ENCODE measurements around the gene IQCB1.
"Not testable (repeated sequence)": the region's sequence is repeated elsewhere in the genome, so short reads cannot be mapped to it uniquely, and the experiment has no call there.

The IQCB1 gene

DNA sequence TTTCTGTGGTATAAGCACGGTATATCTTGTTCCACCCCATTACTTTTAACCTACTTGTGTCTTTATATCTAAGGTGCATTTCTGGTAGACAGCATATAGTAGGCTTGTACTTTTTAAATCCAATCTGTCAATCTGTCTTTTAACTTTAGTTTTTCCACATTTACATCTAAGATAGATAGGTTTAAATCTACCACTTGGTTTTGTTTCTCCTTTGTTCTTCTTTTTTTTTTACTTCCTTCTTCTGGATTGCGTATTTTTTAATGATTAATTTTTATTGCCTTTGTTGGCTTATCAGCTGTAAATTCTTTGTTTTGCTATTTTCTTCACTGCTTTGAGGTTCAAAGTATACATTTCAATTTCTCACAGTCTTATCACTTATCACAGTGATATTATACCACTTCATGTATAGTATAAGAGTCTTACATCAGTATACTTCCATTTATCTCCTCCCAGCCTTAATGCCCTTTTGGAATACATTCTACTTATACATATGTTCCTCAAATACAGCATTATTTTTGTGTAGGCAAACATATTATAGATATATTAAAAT, 31.0 kb downstream of the IQCB1 start:
- DNase-seq (ENCODE audit: low spot score): no peak

DNA sequence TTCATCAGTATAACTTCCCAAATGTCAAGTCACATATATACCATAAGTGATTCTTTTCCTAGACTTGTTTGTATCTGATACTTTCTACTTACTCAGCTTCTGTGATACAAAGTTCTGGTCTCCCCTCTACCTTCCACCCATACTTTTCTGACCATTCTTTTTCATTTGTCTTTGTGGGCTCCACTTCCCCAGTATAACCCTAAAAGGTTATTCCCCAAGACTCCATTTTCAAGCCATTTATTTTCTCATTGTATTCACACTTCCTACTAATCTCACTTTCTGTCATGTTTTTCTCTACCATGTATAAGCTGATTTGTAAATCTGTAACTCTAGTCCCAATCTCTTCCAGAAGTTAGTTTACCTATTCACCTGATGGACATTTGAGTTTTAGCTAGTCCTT, 34.0 kb downstream of the IQCB1 start:
- DNase-seq (ENCODE audit: low spot score): no peak

GRCh38 chr3:121796970-121797369, 37.9 kb downstream of the IQCB1 start:
- DNase-seq (ENCODE audit: low spot score): no peak

DNA sequence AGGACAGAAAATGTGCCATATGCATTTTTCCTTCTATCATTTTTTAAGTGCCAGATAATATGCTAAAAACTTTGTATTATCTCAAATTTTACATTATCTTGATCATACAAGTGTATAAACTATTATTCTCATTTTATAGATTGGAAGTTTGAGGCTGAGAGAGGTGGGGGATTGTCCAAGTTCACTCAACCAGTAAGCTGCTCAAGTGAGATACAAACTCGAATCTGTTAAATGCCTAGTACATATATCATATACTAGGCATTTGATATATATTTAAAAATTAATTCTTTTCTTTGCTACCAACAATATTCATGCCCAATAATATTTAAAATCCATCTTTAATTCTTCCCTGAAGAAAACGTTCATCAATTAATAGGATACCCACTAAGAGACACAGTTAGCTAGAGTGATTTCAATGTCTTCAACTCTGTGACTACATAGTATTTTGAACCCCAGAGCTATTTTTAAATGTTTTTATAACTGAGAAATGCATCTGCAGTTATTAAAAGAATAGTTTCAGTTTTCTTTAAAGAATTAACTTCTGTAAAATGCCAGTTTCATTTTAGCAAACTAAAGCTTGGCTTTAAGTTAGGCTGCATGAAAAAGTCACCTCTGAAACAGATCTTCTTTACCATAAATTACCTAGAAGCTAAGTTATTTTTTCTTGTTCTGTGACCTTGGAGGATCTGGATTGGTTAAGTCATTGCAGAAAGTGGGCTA, 40.4 kb downstream of the IQCB1 start:
- no peak for DNase-seq (ENCODE audit: low spot score)

DNA sequence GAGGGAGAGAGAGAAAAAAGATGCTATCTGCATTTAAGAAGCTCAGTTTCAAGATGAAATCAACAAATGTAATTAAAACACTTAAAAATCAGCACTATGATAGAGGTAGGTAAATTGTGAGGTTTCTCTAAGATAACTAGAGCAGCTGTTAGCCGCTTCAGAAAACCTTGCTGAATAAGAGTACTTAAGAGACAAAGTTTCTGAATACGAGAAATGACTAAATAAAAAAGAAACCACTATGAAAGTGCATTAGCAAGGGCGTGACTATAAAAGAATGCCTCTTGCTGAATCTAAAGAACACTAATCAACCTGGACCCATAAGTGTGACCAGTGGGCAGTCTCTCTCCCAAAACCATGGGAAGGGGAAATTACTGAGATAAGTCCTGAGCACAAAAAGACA, 41.8 kb downstream of the IQCB1 start:
- DNase-seq (ENCODE audit: low spot score): no peak

DNA sequence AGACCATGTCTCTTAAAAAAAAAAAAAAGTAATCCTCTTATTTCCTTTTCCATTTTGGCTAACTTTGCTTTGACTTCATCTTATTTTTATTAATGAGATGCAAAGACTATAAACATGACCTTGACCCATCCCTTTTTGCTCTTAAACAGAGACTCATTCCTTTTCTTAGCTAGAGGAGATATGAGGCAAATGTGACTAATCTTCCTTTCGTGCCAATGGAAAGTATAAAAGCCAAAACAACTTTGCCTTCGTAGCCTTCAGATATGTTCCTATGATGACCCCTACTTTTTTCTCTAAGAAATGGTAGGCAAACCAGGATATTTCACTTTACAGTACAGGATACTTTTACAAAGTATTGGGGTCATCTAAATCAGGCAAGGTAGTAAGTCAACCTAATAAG, 48.4 kb downstream of the IQCB1 start:
- DNase-seq (ENCODE audit: low spot score): no peak

GRCh38 chr3:121782784-121783183, 52.1 kb downstream of the IQCB1 start:
- DNase-seq (ENCODE audit: low spot score): not testable (repeated sequence)

DNA sequence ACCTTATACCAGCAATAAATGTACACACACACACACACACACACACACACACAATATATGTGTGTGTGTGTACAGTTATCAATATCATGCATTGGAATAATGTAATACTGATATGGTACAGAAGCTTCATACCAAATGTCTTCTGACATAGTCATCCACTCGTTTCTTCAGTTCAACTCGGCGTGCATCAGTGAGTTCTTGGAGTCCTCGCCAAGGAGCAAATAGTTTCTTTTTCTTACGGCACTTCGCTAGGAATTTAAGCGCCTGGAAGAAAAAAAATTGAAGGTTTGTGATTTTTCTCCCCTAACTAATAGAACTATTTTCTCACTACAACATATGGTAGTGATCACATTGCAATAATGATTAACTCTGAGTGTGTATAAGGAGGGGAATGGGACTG, 53.2 kb downstream of the IQCB1 start:
- no peak for DNase-seq (ENCODE audit: low spot score)

DNA sequence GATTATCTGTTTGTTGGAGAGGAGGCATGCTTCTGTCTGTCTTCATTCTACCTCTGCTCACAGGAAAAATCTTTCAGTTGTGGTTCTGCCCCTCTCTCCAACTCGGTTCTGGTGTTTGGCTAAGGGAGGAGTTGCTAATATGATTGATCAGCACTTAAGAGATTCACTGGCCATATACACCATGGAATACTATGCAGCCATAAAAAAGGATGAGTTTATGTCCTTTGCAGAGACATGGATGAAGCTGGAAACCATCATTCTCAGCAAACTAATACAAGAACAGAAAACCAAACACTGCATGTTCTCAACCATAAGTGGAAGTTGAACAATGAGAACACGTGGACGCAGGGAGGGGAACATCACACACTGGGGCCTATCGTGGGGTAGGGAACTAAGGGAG, 59.8 kb downstream of the IQCB1 start:
- DNase-seq (ENCODE audit: low spot score): not testable (repeated sequence)

DNA sequence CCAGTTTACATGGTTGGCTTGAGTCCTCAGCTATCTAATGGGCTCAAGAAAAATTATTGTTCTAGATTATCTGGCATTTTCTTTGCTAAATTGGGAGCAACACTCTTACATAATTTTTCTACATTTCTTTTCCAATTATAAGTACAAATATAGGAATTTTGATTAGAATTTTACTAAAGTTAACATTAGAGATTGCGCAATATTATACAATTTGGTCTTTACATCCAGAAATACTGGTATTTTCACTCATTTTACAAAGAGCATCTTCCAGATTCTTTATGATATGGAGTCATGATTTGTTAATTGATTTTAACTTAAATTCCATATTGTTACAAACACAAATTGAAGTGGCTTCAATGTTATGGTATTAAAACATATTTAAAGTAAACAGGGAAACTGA, 65.6 kb downstream of the IQCB1 start:
- no peak for DNase-seq (ENCODE audit: low spot score)

GRCh38 chr3:121768452-121768851, 66.4 kb downstream of the IQCB1 start:
- no peak for DNase-seq (ENCODE audit: low spot score)

DNA sequence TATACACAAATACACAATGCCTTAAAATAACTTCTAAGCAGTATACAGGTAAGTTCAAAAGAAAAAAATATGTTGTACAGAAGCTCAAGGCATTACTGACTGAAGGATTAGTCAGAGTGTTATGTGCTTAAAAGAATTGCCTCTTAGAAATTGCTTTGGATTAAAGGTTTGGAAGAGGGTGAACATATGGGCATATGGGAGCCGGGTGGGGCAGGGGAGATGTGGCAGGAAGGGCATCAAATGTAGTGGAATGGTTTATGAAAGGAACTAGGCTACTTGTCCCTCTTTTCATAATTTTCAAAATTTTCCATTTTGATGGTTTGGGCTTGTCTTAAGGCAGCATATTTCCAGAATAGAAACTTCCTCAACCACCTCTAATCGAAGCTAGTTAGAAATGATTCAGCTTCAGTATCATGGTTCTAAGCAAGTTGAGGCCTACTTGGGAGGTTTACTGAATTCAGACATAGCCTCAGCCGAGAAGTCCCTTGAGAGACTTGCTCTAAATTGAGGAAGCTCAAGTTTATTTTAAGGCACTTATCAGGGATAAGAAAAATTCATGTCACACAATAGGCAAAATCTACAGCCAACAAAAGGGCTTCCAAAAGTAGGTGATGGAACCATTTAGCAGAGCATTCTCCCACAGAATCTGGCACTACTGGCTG, 75.2 kb downstream of the IQCB1 start:
- no peak for DNase-seq (ENCODE audit: low spot score)

- no peak for DNase-seq (ENCODE audit: low spot score)
Observed at GRCh38 chr3:121758727-121759450, 76.0 kb downstream of the IQCB1 start.

GRCh38 chr3:121757812-121758545, 76.9 kb downstream of the IQCB1 start:
- no peak for DNase-seq (ENCODE audit: low spot score)

- no peak for DNase-seq (ENCODE audit: low spot score)
Observed at GRCh38 chr3:121757087-121757811, 77.6 kb downstream of the IQCB1 start.

DNA sequence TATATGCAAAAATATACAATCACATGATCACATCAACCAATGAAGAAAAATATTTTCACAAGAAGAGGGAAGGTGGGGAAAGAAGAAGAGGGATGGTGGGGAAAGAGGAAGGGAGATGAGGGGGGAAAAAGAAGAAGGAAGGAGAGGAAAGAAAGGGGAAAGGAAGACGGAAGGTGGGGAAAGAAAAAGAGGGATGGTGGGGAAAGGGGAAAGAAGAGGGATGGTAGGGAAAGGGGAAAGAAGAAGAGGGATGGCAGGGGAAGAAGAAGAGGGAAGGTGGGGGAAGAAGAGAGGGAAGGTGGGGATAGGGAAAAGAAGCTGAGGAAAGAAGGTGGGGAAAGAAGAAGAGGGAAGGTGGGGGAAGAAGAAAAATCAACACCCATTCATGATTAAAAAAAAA, 82.1 kb downstream of the IQCB1 start:
- no peak for DNase-seq (ENCODE audit: low spot score)

DNA sequence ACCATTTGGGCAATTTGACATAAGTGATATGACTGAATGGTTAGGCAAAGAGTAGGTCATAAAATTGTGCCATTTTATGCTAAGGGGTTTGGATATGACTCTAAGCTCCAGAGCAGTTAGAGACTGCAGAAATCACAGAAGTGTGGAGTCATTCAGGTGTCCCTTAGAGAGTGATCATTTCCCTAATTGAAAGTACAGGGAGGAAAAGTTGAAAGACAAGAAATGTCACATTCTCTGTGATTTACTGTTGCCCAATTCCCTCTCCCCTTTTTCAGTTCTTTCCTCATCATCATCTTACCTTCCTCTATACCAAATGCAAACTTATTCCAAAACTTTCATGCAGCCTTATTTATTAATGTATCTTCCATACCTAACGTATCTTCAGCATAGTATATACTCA, 82.6 kb downstream of the IQCB1 start:
- no peak for DNase-seq (ENCODE audit: low spot score)

- DNase-seq (ENCODE audit: low spot score): no peak
Observed at GRCh38 chr3:121750087-121750415, 84.8 kb downstream of the IQCB1 start.

GRCh38 chr3:121749276-121750086, 85.4 kb downstream of the IQCB1 start, which contains the start of gene GOLGB1:
TSS of gene GOLGB1 (minus strand) at chr3:121749741. CDS start at chr3:121730971, 18,770 bp downstream.
- peak; percentile 99 for DNase-seq (ENCODE audit: low spot score)

- peak; percentile 19 for DNase-seq (ENCODE audit: low spot score)
Observed at GRCh38 chr3:121748680-121749275, 86.1 kb downstream of the IQCB1 start.
